ENCODE results near the gene TSPAN18.
A peak's percentile ranks its signal among the peaks of the same experiment; 100 is the strongest.

Gene TSPAN18

GRCh38 chr11:44824300-44824704, 97.5 kb downstream of the TSPAN18 start:
- WGBS = 13% methylated on average over 5 of the region's 5 CpGs
- Histone ChIP-seq H3K4ac (ENCODE audit: low read depth in 1 of 2, low read length in 2 of 2) (peak overlapping the region in 1 of 2 experiments; percentile 24), H3K4me2 (ENCODE audit: low read length, poor library complexity, severe bottlenecking) (no peak overlapping the region), H3K27me3 (ENCODE audit: control insufficient read depth in 1 of 2, insufficient read depth in 1 of 2, low read length in 2 of 2) (peaks cover 34 to 44% of the 10 kb centered on the region in 2 experiments), H3K9me3 (ENCODE audit: control insufficient read depth, low read length) (no peaks in the 10 kb centered on the region), H3K27ac (ENCODE audit: low read length, poor library complexity, severe bottlenecking) (no peak overlapping the region), H3K36me3 (ENCODE audit: control insufficient read depth in 1 of 2, insufficient read depth in 2 of 2, low read depth in 1 of 2, low read length in 2 of 2) (no peaks in the 10 kb centered on the region), H3K79me1 (replicated peaks; ENCODE audit: low read length, poor library complexity, severe bottlenecking) (no peaks in the 10 kb centered on the region), H2AFZ (ENCODE audit: low read depth, low read length) (peak overlapping the region; percentile 55), H3K4me3 (ENCODE audit: insufficient read depth in 1 of 2, low read depth in 1 of 2, low read length in 2 of 2) (no peak overlapping the region), H2BK12ac (ENCODE audit: low read length in 2 of 2) (no peak overlapping the region), H2BK120ac (ENCODE audit: low read depth, low read length) (peak overlapping the region; percentile 62), H4K8ac (ENCODE audit: low read length) (peak overlapping the region; percentile 52), H3K14ac (ENCODE audit: low read length in 2 of 2) (no peak overlapping the region), H3K23ac (ENCODE audit: low read length in 2 of 2) (no peak overlapping the region), H3K4me1 (ENCODE audit: control insufficient read depth, insufficient read depth, low read depth, low read length) (peaks cover 4% of the 10 kb centered on the region), H2BK5ac (ENCODE audit: low read depth, low read length, poor library complexity, severe bottlenecking) (no peak overlapping the region), H4K91ac (ENCODE audit: low read length) (no peak overlapping the region), H3K18ac (ENCODE audit: low read depth in 1 of 2, low read length in 2 of 2) (no peak overlapping the region), H2BK15ac (ENCODE audit: low read depth, poor library complexity, severe bottlenecking) (no peak overlapping the region), H3K9ac (ENCODE audit: low read length) (no peak overlapping the region), H2AK5ac (ENCODE audit: low read length, severe bottlenecking) (no peak overlapping the region)
- peak; percentile 10 for DNase-seq

GRCh38 chr11:44825058-44825785, 98.5 kb downstream of the TSPAN18 start:
- 71% methylated on average over 14 of the region's 14 CpGs for WGBS
- Histone ChIP-seq H2BK12ac (ENCODE audit: low read length in 2 of 2) (no peak overlapping the region), H2AK5ac (ENCODE audit: low read length, severe bottlenecking) (no peak overlapping the region), H3K4me2 (ENCODE audit: low read length, poor library complexity, severe bottlenecking) (no peak overlapping the region), H4K91ac (ENCODE audit: low read length) (no peak overlapping the region), H3K4me1 (ENCODE audit: control insufficient read depth, insufficient read depth, low read depth, low read length) (peaks cover 4% of the 10 kb centered on the region), H2BK15ac (ENCODE audit: low read depth, poor library complexity, severe bottlenecking) (no peak overlapping the region), H4K8ac (ENCODE audit: low read length) (no peak overlapping the region), H3K4ac (ENCODE audit: low read depth in 1 of 2, low read length in 2 of 2) (no peak overlapping the region), H3K14ac (ENCODE audit: low read length in 2 of 2) (no peak overlapping the region), H3K27me3 (ENCODE audit: control insufficient read depth in 1 of 2, insufficient read depth in 1 of 2, low read length in 2 of 2) (peaks cover 31 to 39% of the 10 kb centered on the region in 2 experiments), H3K79me1 (replicated peaks; ENCODE audit: low read length, poor library complexity, severe bottlenecking) (no peaks in the 10 kb centered on the region), H3K23ac (ENCODE audit: low read length in 2 of 2) (no peak overlapping the region), H2AFZ (ENCODE audit: low read depth, low read length) (no peak overlapping the region), H3K9ac (ENCODE audit: low read length) (no peak overlapping the region), H2BK5ac (ENCODE audit: low read depth, low read length, poor library complexity, severe bottlenecking) (no peak overlapping the region), H3K18ac (ENCODE audit: low read depth in 1 of 2, low read length in 2 of 2) (no peak overlapping the region), H3K4me3 (ENCODE audit: insufficient read depth in 1 of 2, low read depth in 1 of 2, low read length in 2 of 2) (no peak overlapping the region), H3K36me3 (ENCODE audit: control insufficient read depth in 1 of 2, insufficient read depth in 2 of 2, low read depth in 1 of 2, low read length in 2 of 2) (no peaks in the 10 kb centered on the region), H2BK120ac (ENCODE audit: low read depth, low read length) (no peak overlapping the region), H3K9me3 (ENCODE audit: control insufficient read depth, low read length) (no peaks in the 10 kb centered on the region), H3K27ac (ENCODE audit: low read length, poor library complexity, severe bottlenecking) (no peak overlapping the region)
- DNase-seq = no peak

- Histone ChIP-seq H2BK5ac (ENCODE audit: low read depth, low read length, poor library complexity, severe bottlenecking) (no peak overlapping the region), H3K9ac (ENCODE audit: low read length) (no peak overlapping the region), H2BK15ac (ENCODE audit: low read depth, poor library complexity, severe bottlenecking) (no peak overlapping the region), H2BK12ac (ENCODE audit: low read length in 2 of 2) (no peak overlapping the region), H2AFZ (ENCODE audit: low read depth, low read length) (no peak overlapping the region), H3K4ac (ENCODE audit: low read depth in 1 of 2, low read length in 2 of 2) (no peak overlapping the region), H3K79me1 (replicated peaks; ENCODE audit: low read length, poor library complexity, severe bottlenecking) (no peaks in the 10 kb centered on the region), H3K4me3 (ENCODE audit: insufficient read depth in 1 of 2, low read depth in 1 of 2, low read length in 2 of 2) (no peak overlapping the region), H3K27me3 (ENCODE audit: control insufficient read depth in 1 of 2, insufficient read depth in 1 of 2, low read length in 2 of 2) (peaks cover 32% of the 10 kb centered on the region in 2 experiments), H3K9me3 (ENCODE audit: control insufficient read depth, low read length) (no peaks in the 10 kb centered on the region), H4K8ac (ENCODE audit: low read length) (no peak overlapping the region), H4K91ac (ENCODE audit: low read length) (no peak overlapping the region), H3K18ac (ENCODE audit: low read depth in 1 of 2, low read length in 2 of 2) (no peak overlapping the region), H3K27ac (ENCODE audit: low read length, poor library complexity, severe bottlenecking) (no peak overlapping the region), H3K36me3 (ENCODE audit: control insufficient read depth in 1 of 2, insufficient read depth in 2 of 2, low read depth in 1 of 2, low read length in 2 of 2) (no peaks in the 10 kb centered on the region), H3K23ac (ENCODE audit: low read length in 2 of 2) (no peak overlapping the region), H2BK120ac (ENCODE audit: low read depth, low read length) (no peak overlapping the region), H3K14ac (ENCODE audit: low read length in 2 of 2) (no peak overlapping the region), H2AK5ac (ENCODE audit: low read length, severe bottlenecking) (no peak overlapping the region), H3K4me1 (ENCODE audit: control insufficient read depth, insufficient read depth, low read depth, low read length) (peaks cover 4% of the 10 kb centered on the region), H3K4me2 (ENCODE audit: low read length, poor library complexity, severe bottlenecking) (no peak overlapping the region)
- WGBS = 78% methylated on average over 7 of the region's 7 CpGs
- DNase-seq = no peak
Observed at GRCh38 chr11:44826922-44827643, 100.3 kb downstream of the TSPAN18 start.

- H2BK5ac ChIP-seq (ENCODE audit: low read depth, low read length, poor library complexity, severe bottlenecking) = no peak overlapping the region
- H2BK12ac ChIP-seq (ENCODE audit: low read length in 2 of 2) = no peak overlapping the region
- no peak overlapping the region for H3K4ac ChIP-seq (ENCODE audit: low read depth in 1 of 2, low read length in 2 of 2)
- no peak overlapping the region for H3K18ac ChIP-seq (ENCODE audit: low read depth in 1 of 2, low read length in 2 of 2)
- no peak overlapping the region for H3K4me3 ChIP-seq (ENCODE audit: insufficient read depth in 1 of 2, low read depth in 1 of 2, low read length in 2 of 2)
- no peak overlapping the region for H3K27ac ChIP-seq (ENCODE audit: low read length, poor library complexity, severe bottlenecking)
- H3K14ac ChIP-seq (ENCODE audit: low read length in 2 of 2) = no peak overlapping the region
- H3K9ac ChIP-seq (ENCODE audit: low read length) = no peak overlapping the region
- H4K91ac ChIP-seq (ENCODE audit: low read length) = no peak overlapping the region
- no peak overlapping the region for H2AFZ ChIP-seq (ENCODE audit: low read depth, low read length)
- no peak overlapping the region for H4K8ac ChIP-seq (ENCODE audit: low read length)
- H3K23ac ChIP-seq (ENCODE audit: low read length in 2 of 2) = no peak overlapping the region
- no peaks in the 10 kb centered on the region for H3K9me3 ChIP-seq (ENCODE audit: control insufficient read depth, low read length)
- DNase-seq = no peak
- H3K27me3 ChIP-seq (ENCODE audit: control insufficient read depth in 1 of 2, insufficient read depth in 1 of 2, low read length in 2 of 2) = peaks cover 40 to 44% of the 10 kb centered on the region in 2 experiments
- no peaks in the 10 kb centered on the region for H3K79me1 ChIP-seq (replicated peaks; ENCODE audit: low read length, poor library complexity, severe bottlenecking)
- H3K36me3 ChIP-seq (ENCODE audit: control insufficient read depth in 1 of 2, insufficient read depth in 2 of 2, low read depth in 1 of 2, low read length in 2 of 2) = no peaks in the 10 kb centered on the region
- WGBS = 96% methylated on average over 5 of the region's 5 CpGs
- H2BK15ac ChIP-seq (ENCODE audit: low read depth, poor library complexity, severe bottlenecking) = no peak overlapping the region
- H3K4me1 ChIP-seq (ENCODE audit: control insufficient read depth, insufficient read depth, low read depth, low read length) = peaks cover 4% of the 10 kb centered on the region
- no peak overlapping the region for H2BK120ac ChIP-seq (ENCODE audit: low read depth, low read length)
- H3K4me2 ChIP-seq (ENCODE audit: low read length, poor library complexity, severe bottlenecking) = no peak overlapping the region
- H2AK5ac ChIP-seq (ENCODE audit: low read length, severe bottlenecking) = no peak overlapping the region
Observed at GRCh38 chr11:44828296-44828695, 101.5 kb downstream of the TSPAN18 start.

All from mesenchymal stem cell (in vitro differentiated cells and primary cell).